ENCODE results near the gene STARD10.
"Not testable (repeated sequence)": the region's sequence is repeated elsewhere in the genome, so short reads cannot be mapped to it uniquely, and the experiment has no call there.

Gene STARD10

DNA sequence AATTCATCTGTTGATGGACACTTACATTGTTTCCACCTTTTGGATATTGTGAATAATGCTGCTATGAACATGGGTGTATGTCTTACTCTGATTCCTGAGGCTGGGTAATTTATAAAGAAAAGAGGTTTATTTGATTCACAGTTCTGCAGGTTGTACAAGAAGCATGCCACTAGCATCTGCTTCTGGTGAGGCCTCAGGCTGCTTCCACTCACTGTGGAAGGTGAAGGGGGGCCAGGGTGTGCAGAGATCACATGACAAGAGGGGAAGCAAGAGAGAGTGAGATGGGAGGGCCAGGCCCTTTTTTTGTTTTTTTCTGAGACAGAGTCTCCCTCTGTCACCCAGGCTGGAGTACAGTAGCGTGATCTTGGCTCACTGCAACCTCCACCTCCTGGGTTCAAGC is 12.5 kb upstream of the STARD10 start:
- DNase-seq: not testable (repeated sequence)

DNA sequence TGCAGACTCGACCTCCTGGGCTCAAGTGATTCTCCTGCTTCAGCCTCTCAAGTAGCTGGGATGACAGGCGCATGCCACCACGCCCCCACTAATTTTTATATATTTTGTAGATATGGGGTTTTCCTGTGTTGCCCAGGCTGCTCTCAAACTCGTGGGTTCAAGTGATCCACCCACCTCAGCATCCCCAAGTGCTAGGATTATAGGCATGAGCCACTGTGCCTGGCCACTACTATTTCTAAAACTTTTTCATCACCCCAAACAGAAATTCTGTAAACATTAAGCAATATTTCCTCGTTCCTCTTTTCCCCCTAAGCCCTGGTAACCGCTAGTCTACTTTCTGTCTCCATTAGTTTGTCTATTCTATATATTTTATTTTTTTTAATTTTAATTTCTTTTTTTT is 11.4 kb upstream of the STARD10 start:
- peak; percentile 82 to 85 for DNase-seq

DNA sequence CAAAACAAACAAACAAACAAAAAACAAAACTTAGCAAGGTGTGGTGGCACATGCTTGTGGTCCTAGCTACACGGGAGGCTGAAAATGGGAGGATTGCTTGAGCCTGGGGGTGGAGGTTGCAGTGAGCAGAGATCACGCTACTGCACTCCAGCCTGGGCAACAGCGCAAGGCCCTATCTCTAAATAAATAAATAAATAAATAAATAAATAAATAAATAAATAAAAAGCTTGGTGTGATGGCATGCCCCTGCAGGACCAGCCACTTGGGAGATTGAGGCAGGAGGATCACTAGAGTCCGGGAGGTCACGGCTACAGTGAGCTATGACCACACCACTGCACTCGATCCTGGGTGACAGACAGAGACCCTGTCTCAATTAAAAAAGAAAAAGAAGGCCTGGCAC is 9.0 kb upstream of the STARD10 start:
- no peak for DNase-seq

DNA sequence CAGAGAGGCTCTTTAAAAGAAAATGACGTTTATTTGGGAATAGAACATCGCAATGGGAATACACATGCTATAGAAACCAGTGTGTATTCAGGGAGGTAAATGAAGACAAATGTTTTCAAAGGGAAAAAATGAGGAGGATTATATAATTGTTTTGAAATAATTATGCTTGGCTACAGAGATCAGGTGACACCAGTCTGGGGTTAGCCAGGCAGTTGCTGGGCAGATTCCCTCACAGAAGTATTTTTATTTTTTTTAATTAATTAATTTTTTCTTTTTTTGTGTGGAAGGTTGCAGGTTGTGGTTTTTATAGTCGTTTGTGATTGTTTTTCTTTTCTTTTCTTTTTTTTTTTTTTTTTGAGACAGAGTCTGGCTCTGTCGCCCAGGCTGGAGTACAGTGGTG is 5.6 kb upstream of the STARD10 start:
- DNase-seq: peak in 1 of 2 experiments; percentile 8

DNA sequence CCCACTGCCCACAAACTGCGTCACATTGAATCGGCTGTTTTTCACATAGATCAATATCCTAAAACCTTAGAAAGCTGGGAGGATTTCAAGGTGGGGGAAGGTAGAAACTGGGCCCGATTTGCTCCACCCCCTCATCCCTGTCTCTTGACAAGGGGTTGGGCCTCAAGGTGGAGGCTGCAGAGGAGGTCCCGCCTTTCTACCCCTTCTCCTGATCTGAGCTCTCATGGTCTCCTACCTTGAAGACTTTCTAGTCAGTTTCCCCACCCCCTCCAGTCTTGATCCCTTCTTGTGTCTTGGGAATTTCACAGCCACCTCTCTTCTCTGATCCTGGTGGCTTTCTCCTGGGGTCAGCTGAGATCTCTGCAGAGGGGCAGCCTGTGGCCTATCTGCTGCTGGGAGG is 4.5 kb upstream of the STARD10 start:
- DNase-seq: no peak

DNA sequence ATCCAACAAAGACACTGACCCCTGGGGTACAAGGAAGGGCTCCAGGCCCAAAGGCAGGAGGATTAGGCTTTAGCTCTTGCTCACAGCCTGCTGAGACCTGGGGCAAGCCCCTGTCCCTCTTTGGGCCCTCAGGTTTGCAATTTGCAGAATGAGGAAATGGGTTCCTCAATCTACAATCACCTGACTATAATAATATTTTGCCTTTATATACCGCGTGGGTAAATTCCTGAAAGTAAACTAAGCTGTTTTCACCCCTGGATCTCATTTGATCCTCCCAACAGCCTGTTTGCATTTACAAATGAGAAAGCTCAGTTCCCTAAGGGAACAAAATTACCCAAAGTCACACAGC is 797 bp downstream of the STARD10 start:
- no peak for DNase-seq

DNA sequence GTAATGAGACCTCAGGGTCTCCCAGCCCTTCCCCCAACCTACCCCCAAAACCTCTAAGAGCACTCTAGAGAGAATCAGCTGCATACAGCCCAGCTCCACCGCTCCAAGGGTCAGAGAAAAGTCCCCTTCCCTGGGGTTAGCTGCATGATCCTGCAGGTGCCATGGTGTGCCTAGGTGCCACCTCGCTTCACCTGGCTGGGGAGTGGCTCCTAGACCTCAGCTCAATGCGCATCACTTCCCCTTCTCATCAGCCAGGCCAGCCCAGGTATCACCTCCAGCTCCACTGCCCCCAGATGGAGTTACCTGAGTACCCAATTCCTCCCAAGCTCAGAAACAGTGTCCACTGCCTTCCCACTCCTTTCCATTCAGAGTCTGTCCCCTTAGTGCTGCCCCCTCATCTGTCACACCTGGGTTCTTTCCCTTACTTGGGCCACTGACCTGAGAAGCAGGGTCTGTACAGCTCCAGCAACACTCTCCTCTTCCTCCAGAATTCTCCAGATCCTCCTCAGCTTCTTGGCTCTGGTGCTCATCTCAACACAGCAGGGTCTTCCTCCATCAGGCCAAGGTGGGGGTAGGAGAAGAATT is 1.3 kb downstream of the STARD10 start:
- no peak for DNase-seq

DNA sequence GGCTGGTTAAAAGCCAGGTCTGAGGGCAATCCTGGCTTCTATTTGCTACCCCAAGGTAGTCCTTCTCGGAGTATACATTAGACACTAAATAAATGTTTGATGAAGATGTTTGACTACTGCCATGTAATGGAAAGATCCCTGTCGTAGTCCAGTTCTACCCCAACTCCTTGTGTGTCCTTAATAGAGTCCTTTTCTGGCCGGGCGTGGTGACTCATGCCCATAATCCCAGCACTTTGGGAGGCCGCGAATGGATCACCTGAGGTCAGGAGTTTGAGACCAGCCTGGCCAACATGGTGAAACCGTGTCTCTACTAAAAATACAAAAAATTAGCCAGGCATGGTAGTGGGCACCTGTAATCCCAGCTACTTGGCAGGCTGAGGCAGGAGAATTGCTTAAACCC is 2.6 kb downstream of the STARD10 start:
- DNase-seq: not testable (repeated sequence)

DNA sequence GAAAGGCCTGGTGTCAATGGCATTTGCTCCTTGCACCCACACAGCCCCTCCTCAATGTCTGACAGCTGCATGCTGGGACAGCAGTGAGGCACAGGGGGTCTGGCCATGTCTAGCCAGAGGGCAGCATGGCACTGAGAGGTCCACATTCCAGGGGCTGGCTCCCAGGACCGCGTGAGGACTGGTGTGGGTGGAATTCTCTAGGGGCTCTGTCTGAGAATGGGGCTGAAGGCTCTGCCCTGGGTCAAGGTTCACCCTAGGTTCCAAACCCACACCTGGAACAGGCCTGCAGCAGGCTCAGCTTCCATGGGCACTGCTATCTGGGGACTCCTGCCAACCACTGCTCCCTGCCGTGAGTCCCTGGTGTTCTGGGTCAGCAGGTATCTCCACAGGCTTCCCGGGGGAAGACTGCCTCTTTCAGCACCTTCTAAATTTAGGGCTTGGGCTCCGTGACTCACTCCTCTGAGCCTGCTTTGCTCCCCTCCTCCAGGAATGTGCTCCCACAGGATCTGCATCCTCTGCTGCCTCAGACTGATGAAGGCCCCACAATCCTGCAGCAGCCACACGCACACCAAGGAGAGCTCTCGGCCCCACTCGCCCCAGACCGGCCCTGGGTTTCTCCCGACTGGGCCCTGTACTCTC is 4.2 kb downstream of the STARD10 start:
- DNase-seq: no peak

DNA sequence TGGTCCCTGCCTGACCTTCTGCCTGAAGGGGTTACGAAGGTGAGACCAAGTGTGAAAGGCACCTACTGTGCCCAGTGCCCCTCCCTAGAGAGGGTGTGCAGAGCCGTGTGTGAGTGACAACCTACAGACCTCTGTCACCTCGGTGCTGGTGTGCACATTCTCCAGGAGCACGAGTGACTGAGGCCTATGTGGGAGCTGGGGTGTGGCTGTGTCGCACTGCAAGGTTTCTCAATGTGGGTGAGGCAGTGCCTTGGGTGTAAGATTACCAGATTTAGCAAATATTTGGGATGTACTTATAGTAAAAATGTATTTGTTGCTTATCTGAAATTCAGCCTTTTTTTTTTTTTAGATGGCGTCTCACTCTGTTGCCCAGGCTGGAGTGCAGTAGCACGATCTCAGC is 5.6 kb downstream of the STARD10 start:
- no peak for DNase-seq

DNA sequence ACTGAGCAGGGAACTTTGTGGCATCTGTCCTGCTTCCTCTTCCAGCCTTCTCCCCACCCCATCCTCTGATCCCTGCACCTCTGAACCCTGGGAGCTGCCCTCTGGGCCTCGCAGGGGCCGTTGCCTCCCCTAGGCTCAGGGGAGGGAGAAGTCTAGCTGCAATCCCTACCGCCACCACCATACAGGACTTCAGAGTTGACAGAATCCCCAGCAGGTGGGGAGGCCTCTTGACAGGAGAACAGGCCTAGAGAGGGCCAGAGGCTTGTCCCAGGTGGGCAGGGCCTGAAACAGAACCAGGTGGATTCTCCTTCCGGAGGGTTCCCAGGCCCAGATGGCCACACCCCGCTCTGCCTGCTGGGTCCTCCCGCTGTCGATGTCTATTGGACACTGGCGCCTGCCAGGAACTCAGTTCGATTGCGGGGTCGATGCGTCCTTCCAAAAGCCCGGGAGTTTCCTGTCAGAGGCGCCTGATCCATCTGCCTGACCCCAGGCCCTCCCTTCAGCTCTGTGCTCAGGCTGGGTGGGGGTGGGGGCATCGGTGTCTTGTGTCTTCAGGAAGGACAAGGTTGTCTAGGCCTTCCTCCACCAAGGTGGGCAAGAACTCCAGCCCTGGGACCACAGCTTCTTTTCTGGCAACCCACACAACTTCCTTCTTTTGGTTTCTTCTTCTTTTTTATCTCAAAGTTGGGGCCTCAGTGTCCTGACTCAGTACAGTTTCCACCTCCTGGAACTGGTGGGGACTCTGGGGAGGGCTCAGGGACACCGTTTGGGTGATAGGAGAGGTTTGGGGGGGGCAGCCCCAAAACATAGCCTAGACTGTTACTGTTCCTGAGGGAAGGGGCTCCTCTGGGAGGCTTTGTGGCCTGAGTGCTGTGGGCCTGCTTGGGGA is 6.4 kb downstream of the STARD10 start:
- DNase-seq: peak; percentile 20 to 41

DNA sequence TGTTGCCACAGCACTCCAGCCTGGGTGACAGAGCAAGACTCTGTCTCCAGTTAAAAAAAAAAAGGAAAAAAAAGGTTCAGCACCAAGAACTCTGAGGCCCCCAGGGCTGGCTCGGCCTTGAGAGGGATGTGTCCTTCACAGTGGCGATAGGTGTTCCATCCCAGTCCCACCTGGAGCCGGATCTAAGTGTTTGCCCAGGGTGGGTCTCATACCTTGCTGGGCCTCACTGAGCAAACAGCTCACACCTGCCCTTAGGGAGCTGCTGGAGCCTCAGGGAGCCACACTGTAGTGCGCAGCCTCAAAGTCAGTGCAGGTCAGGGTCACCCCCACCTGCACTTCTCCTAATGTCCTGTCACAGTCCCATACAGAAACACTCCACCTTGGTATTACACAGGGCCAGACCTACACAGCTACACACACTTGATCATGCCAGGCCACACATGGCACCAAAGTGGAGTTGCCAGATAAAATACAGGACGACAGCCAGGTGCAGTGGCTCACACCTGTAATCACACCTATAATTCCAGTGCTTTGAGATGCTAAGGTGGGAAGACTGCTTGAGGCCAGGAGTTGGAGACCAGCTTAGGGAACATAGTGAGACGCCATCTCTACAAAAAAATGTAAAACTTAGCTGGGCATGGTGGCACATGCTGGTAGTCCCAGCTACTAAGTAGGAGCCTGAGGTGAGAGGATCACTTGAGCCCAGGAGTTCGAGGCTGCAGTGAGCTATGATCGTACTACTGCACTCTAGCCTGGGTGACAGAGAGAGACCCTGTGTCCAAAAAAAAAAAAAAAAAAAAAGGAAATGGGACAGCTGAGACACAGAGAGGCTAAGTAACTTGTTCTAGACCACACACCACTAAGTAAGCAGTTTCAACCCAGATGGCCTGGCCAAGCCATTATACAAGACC is 7.3 kb downstream of the STARD10 start:
- no peak for DNase-seq

DNA sequence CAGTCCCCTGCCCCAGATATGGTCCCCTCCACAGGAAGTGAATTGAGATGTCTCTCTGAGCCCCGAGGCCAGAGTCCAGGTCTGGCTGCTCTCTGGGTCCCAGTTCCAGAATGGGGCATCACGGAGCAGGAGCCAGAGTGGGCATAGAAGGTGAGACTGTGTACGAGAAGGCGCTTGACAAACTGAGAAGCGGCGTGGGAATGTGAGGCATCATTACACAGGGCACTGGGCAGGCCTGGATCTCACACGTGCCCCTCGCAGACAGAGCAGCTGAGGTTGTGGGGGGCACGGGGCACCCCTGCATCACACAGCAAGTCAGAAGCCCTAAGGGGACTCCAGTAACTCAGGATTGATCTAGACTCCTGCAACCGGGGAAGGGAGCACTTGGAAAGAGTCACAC is 9.2 kb downstream of the STARD10 start:
- DNase-seq: no peak

DNA sequence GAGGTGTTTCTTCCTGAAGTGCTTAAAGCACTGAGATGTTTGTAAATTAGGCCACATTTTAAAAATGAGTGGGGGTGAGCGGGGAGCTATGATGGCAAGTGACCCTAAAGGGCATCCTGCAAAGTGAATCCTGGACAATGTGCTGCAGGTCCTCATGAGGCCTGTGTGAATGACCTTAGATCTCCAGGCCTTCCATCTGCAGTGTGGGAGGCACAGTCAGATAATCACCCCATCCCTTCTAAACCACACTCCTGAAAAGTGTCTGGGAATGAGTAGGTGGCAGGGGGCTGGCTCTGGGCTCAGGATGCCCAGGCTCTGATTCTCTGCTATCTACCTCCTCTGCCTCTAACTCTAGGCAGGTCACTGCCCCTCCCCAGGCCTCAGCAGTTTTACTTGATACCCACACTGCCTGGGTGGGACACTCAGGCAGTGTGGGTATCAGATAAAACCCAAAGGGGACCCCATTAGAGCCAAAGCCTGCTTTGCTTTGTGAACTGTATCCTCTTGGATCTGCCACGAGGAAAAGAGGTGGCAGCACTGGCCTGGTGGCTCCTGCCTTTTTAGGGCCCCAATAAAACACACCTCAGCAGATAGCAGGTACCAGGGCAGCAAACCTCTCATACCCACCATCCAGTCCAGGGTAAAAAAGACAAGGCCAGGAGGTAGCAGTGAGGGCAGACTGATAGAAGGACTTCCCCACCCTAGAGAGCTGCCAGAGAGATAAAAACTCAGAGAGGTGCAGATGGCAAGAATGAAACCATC is 10.5 kb downstream of the STARD10 start:
- DNase-seq: no peak

DNA sequence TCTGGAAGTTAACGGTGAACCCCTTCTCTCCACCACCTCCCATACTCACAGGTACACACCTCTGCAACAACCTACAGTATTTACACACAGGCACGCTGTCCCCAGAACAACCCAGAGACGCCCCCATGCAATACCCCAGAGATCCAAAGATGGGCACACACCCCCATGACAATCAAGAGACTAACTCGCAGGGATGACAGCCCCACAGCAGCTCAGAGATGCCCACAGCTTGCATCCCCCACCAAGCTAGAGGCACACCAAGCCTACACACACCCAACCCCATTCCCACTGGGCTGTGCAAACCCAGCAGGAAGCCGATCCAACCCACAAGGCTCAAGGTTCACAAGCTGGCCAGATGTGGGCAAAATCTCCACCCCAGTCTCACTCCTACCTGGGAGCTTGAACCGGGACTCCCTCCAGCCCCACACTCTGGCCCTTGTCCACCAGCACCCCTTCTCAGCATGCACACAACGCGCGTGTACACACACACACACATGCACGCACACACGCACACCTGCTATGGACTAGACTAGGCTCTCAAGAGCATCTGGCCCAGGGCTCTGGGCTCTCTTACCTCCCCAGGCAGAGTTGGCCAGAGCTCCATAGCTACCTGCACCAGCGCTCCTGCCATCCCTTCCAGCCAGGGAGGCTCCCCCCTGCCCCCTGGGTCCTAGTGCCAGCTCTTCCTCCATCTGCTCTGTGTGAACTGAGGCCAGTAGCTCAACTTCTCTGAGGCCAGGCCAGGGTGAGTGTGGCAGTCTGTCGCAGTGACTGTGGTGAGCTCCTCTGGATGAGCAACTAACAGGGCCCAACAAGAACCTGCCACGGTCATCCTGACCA is 11.5 kb downstream of the STARD10 start:
- no peak for DNase-seq

DNA sequence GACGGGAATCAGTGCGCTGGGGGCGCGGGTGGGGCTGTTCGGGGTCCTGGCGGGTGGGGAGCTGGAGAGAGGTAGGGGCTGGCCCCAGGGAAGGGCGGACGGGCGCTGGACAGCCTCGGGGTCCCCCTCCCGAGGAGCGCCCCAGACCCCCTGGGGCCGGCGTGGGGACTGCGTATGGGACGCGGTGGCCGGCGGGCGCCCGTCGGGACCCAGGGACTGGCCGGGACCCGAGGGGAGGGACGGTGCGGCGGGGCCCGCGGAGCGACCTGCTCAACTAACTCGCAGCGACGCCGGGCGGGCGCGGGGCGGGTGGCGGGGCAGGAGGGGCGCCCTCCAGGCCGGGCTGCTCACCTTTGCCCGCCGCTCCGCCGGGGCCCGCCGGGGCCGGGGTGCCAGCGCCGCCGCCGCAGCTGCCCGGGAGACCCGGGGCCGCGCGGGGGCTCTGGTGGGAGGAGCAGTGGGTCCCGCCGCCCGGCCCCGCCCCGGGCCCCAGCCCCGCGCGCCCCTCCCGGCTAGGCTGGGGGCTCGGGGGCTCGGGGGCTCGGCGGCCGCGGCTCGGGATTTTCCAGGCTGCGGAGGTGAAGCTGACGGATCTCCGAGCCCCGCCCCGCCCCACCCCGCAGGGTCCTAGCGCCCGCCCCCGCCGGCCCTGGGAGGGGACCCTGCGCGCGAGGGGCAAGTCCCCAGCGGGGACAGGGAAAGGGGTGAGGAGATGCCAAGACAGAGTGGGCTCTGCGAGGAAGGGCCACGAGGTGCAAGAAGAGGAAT is 12.3 kb downstream of the STARD10 start:
- DNase-seq: no peak

DNA sequence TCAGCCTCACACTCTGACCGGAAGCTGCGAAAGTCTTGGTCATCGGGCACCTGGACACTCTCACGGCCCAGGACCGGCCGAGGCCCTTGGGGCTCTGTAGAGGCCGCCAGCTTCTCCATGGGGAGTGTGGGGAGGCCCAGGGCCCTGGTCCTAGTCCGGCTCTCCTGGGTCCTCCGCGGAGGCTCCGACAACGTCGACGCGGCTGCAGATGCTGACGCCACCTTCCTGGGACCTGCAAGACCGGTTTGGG is 12.9 kb downstream of the STARD10 start:
- DNase-seq: no peak

DNA sequence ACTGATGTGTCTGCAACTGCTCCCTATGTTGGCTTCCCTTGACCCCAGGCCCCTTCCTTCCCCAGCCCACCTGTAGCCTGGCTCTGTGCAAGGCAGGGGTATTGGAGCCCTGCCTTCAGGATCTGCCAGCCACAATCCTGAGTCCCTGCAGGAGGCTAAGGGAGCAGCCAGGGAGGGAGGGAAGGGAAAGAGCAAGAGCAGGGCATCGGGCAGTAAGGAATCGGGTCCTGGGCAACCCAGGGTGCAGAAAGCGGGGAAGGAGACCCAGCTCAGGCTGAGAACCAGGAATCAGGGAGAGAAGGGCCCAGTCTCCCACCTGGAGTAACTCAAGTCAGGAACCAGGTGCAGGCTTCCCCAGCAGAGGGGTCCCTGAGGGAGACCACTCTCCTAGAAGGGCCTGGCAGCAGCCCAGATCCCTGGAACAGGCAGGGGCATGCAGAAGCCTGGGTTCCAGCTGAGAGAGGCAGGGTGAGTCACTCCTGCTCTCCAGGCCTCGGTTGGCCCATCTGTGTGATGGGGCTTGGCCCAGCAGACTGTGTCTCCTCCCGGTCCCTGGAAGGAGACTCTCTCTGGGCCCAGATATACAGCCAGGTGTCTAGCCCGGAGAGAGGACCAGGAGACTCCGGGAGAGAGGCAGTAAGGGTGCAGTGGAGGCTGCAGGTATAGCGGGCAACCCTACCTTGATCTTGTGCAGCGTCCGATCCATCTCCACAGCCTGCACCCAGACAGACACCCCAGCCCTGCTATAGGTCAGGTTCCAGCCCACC is 13.4 kb downstream of the STARD10 start:
- DNase-seq: no peak

DNA sequence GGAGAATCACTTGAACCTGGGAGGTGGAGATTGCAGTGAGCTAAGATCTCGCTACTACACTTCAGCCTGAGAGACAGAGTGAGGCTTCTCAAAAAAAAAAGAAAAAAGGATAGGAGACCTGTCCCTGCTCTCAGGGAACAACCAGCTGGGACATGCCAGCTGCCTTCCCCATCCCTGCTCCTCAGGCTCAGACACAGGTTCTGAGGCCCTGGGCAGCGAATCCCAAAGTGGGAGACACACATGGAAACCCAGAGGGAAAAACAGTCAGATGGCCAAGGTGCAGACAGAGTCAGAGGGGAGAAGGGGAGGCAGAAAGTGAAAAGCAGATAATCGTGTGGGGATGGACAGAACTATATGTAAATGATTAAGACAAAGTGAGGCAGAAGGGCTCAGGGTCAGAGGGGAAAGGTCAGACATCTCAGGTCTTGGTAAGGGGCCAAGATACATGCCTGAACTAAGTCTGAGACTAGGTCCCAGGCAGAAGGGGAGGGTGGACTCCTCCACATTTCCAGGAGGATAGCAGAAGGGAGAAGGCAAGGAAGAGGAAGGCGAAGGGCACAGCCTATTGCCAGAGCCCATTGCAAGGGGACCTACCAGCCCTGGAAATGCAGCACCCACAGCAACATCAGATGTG is 14.2 kb downstream of the STARD10 start:
- no peak for DNase-seq
